HepG2 (cell line): ENCODE measurements around the gene GFOD1. TPM values are rescaled to one million over a fixed set of nuclear protein-coding genes. Genes with fewer than 3 reads are reported as not detected.

Source experiments
- ATAC-seq: fragments of 200-7000 bp; cut with Tn5 transposase; 3 replicates; pipeline ENCODE4 v1.9.1; 2020; ENCODE audit warnings: mild to moderate bottlenecking, moderate library complexity
- BruUV-seq: library from RNA; stranded (reverse); fragments of 400-500 nt; replicated peaks from 2 replicates; lab custom pipeline; 2021; lab: Mats Ljungman, UMichigan
- CTCF ChIA-PET: fragments of 300-600 bp; formaldehyde crosslinking; extraction: SDS; loops from one replicate; lab custom pipeline; 2021; ENCODE audit warnings: low total read pairs, inconsistent platforms, low intra/inter-chr PET ratio; lab: Yijun Ruan, JAX
- POLR2A ChIA-PET: fragments of 350-600 bp; sonication (Branson Sonifier 250); formaldehyde crosslinking; loops from one replicate; lab custom pipeline; 2020; ENCODE audit warnings: antibody characterized with exemption, inconsistent platforms; lab: Yijun Ruan, JAX
- DNase-seq: peaks from one replicate; pipeline ENCODE4 v3.0.0-alpha.2; 2015; ENCODE audit warnings: low spot score
- FAIRE-seq: peaks from 3 replicates; lab custom pipeline; 2011; peaks lifted over from hg19 to GRCh38; lab: Jason Lieb, UNC
- H2AFZ ChIP-seq: one replicate; pipeline ENCODE4 v1.6.1; 2011; ENCODE audit warnings: low read length, inconsistent platforms
- H3K27ac ChIP-seq: fragments of 300-600 bp; 3 replicates; pipeline ENCODE4 v1.8.0; 2011; ENCODE audit warnings: mixed run types, mild to moderate bottlenecking, mixed read lengths, low read length, inconsistent platforms; ENCODE audit not compliant: insufficient read depth; ENCODE audit errors: extremely low read length
- H3K27me3 ChIP-seq, 2 experiments: fragments of 200-600 bp in 1 of 2; 2 replicates in 1 of 2; 3 replicates in 1 of 2; pipeline versions ENCODE4 v1.6.0 to v1.8.0; 2011; ENCODE audit warnings: low read length in 2 of 2, mild to moderate bottlenecking in 2 of 2, moderate library complexity in 2 of 2, inconsistent platforms in 1 of 2; ENCODE audit not compliant: insufficient read depth in 2 of 2, control insufficient read depth in 1 of 2
- H3K36me3 ChIP-seq, 2 experiments: fragments of 200-600 bp in 1 of 2; replicated peaks in 1 of 2; 2 replicates in 1 of 2; 3 replicates in 1 of 2; pipeline versions ENCODE4 v1.5.1 to v1.8.0; 2011; ENCODE audit warnings: low read length in 2 of 2, inconsistent platforms in 1 of 2; ENCODE audit not compliant: insufficient read depth in 2 of 2, control insufficient read depth in 1 of 2
- H3K4me1 ChIP-seq: 2 replicates; pipeline ENCODE4 v1.5.1; 2012; ENCODE audit warnings: low read length, inconsistent platforms; ENCODE audit not compliant: insufficient read depth
- H3K4me2 ChIP-seq: 2 replicates; pipeline ENCODE4 v1.6.0; 2011; ENCODE audit warnings: low read depth, low read length, inconsistent platforms
- H3K4me3 ChIP-seq, 3 experiments: fragments of 200-600 bp in 1 of 3; sonication (generic), shearing (Covaris generic) in 1 of 3; replicated peaks in 1 of 3; 2 replicates each; pipeline ENCODE4 v1.5.1; 2011 to 2016; ENCODE audit warnings: low read length in 3 of 3, inconsistent platforms in 2 of 3, low read depth in 2 of 3, mild to moderate bottlenecking in 2 of 3, control low read depth in 1 of 3, mixed read lengths in 1 of 3; ENCODE audit not compliant: insufficient read depth in 1 of 3
- H3K79me2 ChIP-seq: one replicate; pipeline ENCODE4 v1.6.1; 2011; ENCODE audit warnings: low read length, inconsistent platforms; ENCODE audit not compliant: insufficient read depth
- H3K9ac ChIP-seq: 2 replicates; pipeline ENCODE4 v1.6.0; 2011; ENCODE audit warnings: mild to moderate bottlenecking, low read depth, low read length, inconsistent platforms; ENCODE audit not compliant: insufficient read depth
- H3K9me3 ChIP-seq: 2 replicates; pipeline ENCODE4 v1.5.1; 2012; ENCODE audit warnings: mild to moderate bottlenecking, low read length
- H4K20me1 ChIP-seq: 2 replicates; pipeline ENCODE4 v1.6.0; 2011; ENCODE audit warnings: inconsistent platforms, mild to moderate bottlenecking, low read length, moderate library complexity; ENCODE audit not compliant: insufficient read depth
- ELK4 ChIP-seq: sonication (generic); formaldehyde crosslinking; IDR thresholded peaks from 2 replicates; pipeline ENCODE4 v1.9.0; 2021; ENCODE audit warnings: missing genetic modification reagents, borderline replicate concordance
- HOXD1 ChIP-seq: sonication (generic); formaldehyde crosslinking; IDR thresholded peaks from 2 replicates; pipeline ENCODE4 v1.5.0; 2020; ENCODE audit warnings: missing genetic modification reagents
- NFAT5 ChIP-seq: sonication (generic); formaldehyde crosslinking; IDR thresholded peaks from 2 replicates; pipeline ENCODE4 v1.4.0; 2020; ENCODE audit warnings: missing genetic modification reagents
- ZC3H13 ChIP-seq: sonication (generic); formaldehyde crosslinking; IDR thresholded peaks from 2 replicates; pipeline ENCODE4 v1.8.1; 2023; ENCODE audit warnings: mild to moderate bottlenecking, missing genetic modification reagents, moderate library complexity
- ZNF263 ChIP-seq: sonication (generic); formaldehyde crosslinking; IDR thresholded peaks from 2 replicates; pipeline ENCODE4 v1.4.0; 2020; ENCODE audit warnings: missing genetic modification reagents
- ZNF30 ChIP-seq: sonication (generic); formaldehyde crosslinking; IDR thresholded peaks from 2 replicates; pipeline ENCODE4 v1.5.0; 2020; ENCODE audit warnings: mild to moderate bottlenecking, missing genetic modification reagents
- ZNF768 ChIP-seq: sonication (generic); formaldehyde crosslinking; IDR thresholded peaks from 2 replicates; pipeline ENCODE4 v1.4.0; 2020; ENCODE audit warnings: missing genetic modification reagents
- WGBS: methylation state at CpG from one replicate; pipeline ENCODE4 v1.1.6; 2017; ENCODE audit warnings: low lambda C conversion rate; 5-methylcytosine and 5-hydroxymethylcytosine counted together
- in situ Hi-C: cut with HindIII; loops from 2 replicates; pipeline ENCODE4 v1.10.0; 2017; ENCODE audit warnings: low pct_unique_long_range_greater_than_20kb; ENCODE audit not compliant: extremely low pct_ligation_motif_present
- intact Hi-C: fragments of 100-400 bp; cut with micrococcal nuclease; formaldehyde crosslinking; loops from one replicate; pipeline ENCODE4 v1.10.0; 2022; ENCODE audit not compliant: unreplicated experiment
- polyA plus RNA-seq, 8 experiments: library from polyadenylated mRNA; depleted of rRNA in 3 of 8; stranded (reverse) in 7 of 8; unstranded in 1 of 8; fragments of >200 nt; fragmentation: Illumina TruSeq in 4 of 8; extraction: Trizol in 4 of 8; gene quantifications; 2 replicates each; pipeline versions ENCODE4 v1.2.1 to v1.2.3, GENCODE V29; 2011 to 2016; ENCODE audit warnings: low read depth in 4 of 8, missing spikeins in 1 of 8, mixed read lengths in 1 of 8; ENCODE audit not compliant: insufficient read depth in 1 of 8
- total RNA-seq, 5 experiments: library from RNA; depleted of rRNA; stranded (reverse); fragments of >200 nt; fragmentation: Illumina TruSeq; extraction: Trizol; gene quantifications; 2 replicates each; pipeline ENCODE4 v1.2.3, GENCODE V29; 2016; ENCODE audit warnings: low read depth in 1 of 5
- TF ChIP-seq, protein P1 (sequence below): sonication (generic); formaldehyde crosslinking; IDR thresholded peaks from 2 replicates; pipeline ENCODE4 v1.4.0; 2020; ENCODE audit warnings: missing genetic modification reagents; ENCODE audit errors: not compliant biosample characterization
- TF ChIP-seq, protein P2 (sequence below): IDR thresholded peaks from 2 replicates; pipeline ENCODE4 v1.6.1; 2018; ENCODE audit warnings: missing genetic modification reagents, mild to moderate bottlenecking, missing compliant biosample characterization

GFOD1 gene
- total and polyA plus RNA-seq, 2 of the 13 experiments (the other 11 are each of a cell fraction or from before 2014, with no cell fraction given) = 1.9 to 6.4 TPM

DNA sequence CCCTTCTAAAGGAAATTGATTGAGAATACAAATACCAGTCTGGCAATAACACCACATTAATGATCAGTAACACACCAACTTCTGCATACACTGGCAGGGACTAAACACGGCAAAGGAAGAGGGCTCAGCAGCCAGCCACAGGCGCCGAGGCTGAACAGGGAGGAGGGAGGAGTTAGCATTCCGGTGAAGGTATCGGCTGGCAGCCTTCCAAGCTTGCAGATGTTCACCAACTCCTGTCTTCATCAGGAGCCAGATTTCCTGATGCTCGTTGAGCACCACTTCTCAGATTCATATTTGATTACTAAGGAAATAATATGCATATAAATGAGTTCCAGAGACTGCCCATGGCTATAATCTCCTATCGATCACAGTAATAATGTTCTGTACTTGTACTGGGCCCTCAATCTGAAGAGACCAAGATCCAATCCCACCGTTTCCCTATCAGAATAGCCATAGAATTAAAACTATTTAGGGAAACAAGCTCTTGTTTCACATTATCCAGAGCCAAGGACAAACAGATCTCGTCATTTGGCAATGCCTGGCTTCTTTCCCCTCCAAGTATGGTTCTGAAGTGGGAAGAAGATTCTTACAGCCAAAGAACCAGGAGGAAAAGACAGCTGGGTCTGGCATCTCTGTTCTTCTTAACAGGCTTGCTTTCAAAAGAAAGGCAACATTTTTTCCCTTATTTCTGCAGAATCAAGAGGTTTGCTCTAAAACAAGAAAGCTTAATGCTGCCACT lies 42.2 kb downstream of the GFOD1 start:
- Histone ChIP-seq H3K27ac (no peak overlapping the region), H3K4me2 (no peak overlapping the region), H3K79me2 (no peaks in the 10 kb centered on the region), H3K4me1 (peaks cover 7% of the 10 kb centered on the region; the same call in 1 of the 2 replicates), H3K4me3 (no peak overlapping the region), H3K36me3 (no peaks in the 10 kb centered on the region), H4K20me1 (no peaks in the 10 kb centered on the region), H3K27me3 (no peaks in the 10 kb centered on the region), H3K9ac (no peak overlapping the region), H2AFZ (no peak overlapping the region), H3K9me3 (no peaks in the 10 kb centered on the region)
- 84% methylated on average over 9 of the region's 9 CpGs for WGBS
- FAIRE-seq = no peak
- intact Hi-C loops (no loop called here), in situ Hi-C loops (no loop called here)
- POLR2A ChIA-PET = no interaction called here
- CTCF ChIA-PET = no interaction called here
- ATAC-seq = no peak
- no peak for DNase-seq
- peak; percentile 61; the same call in 1 of the 2 replicates for TF ChIP-seq ZNF263 (CRISPR knock-in tag)
- TF ChIP-seq, protein P1, sequence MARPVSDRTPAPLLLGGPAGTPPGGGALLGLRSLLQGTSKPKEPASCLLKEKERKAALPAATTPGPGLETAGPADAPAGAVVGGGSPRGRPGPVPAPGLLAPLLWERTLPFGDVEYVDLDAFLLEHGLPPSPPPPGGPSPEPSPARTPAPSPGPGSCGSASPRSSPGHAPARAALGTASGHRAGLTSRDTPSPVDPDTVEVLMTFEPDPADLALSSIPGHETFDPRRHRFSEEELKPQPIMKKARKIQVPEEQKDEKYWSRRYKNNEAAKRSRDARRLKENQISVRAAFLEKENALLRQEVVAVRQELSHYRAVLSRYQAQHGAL = no peak
- BruUV-seq = no TSS peak

DNA sequence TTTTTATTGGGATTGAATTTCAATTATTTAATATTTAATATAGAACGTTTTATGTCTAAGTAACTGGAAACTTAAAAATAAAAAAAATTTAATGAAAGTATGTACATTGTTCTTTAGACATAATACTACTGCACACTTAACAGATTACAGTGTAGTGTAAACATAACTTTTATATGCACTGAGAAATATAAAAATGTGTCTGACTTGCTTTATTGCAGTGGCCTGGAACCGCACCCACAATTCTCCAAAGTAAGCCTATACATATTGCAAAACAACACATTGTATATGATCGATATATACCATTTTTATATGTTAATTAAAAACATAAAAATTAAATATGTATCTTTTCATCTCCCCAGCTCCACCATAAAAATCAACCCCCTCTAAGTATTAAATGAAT lies 42.8 kb downstream of the GFOD1 start:
- ChIA-PET POLR2A (interaction anchor here (1.2 kb wide), 1 partner anchor 130 kb away, joined by 3 read pairs; the partner anchor contains the start of gene SIRT5), CTCF (no interaction called here)
- intact Hi-C loops = no loop called here
- WGBS = 92% methylated on average over 3 of the region's 3 CpGs
- Histone ChIP-seq H3K79me2 (no peaks in the 10 kb centered on the region), H3K4me3 (no peak overlapping the region), H3K36me3 (no peaks in the 10 kb centered on the region), H3K9ac (no peak overlapping the region), H3K4me2 (no peak overlapping the region), H2AFZ (no peak overlapping the region), H3K9me3 (no peaks in the 10 kb centered on the region), H3K27me3 (no peaks in the 10 kb centered on the region), H4K20me1 (no peaks in the 10 kb centered on the region), H3K4me1 (peaks cover 7% of the 10 kb centered on the region; the same call in 1 of the 2 replicates), H3K27ac (no peak overlapping the region)
- in situ Hi-C loops = no loop called here
- FAIRE-seq (no peak), DNase-seq (no peak), ATAC-seq (no peak)
- no TSS peak for BruUV-seq
- TF ChIP-seq, protein P2, sequence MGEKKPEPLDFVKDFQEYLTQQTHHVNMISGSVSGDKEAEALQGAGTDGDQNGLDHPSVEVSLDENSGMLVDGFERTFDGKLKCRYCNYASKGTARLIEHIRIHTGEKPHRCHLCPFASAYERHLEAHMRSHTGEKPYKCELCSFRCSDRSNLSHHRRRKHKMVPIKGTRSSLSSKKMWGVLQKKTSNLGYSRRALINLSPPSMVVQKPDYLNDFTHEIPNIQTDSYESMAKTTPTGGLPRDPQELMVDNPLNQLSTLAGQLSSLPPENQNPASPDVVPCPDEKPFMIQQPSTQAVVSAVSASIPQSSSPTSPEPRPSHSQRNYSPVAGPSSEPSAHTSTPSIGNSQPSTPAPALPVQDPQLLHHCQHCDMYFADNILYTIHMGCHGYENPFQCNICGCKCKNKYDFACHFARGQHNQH (CRISPR knock-in tag) = no peak
- TF ChIP-seq ZC3H13 (CRISPR knock-in tag) (no peak), NFAT5 (CRISPR knock-in tag) (no peak), ZNF768 (CRISPR knock-in tag) (no peak), ZNF30 (no peak), ELK4 (CRISPR knock-in tag) (no peak), HOXD1 (no peak)
